OCI-LY1 (cell line): ENCODE results near the gene GSE1.

Source experiments
- CTCF ChIP-seq: fragments of 200-600 bp; sonication (generic), shearing (Covaris generic); IDR thresholded peaks from 2 replicates; pipeline ENCODE4 v1.5.1; 2017; ENCODE audit warnings: mild to moderate bottlenecking, antibody characterized with exemption, low read length, moderate library complexity, mixed read lengths
- EZH2 ChIP-seq: fragments of 200-600 bp; sonication (generic), shearing (Covaris generic); IDR thresholded peaks from 2 replicates; pipeline ENCODE4 v1.8.0; 2017; ENCODE audit warnings: borderline replicate concordance, mixed run types, mild to moderate bottlenecking, antibody characterized with exemption, low read length, moderate library complexity, mixed read lengths

GRCh38 chr16:85582229-85582991, 30.7 kb upstream of the GSE1 start:
- no peak for TF ChIP-seq EZH2
- no peak for TF ChIP-seq CTCF
